GM18508 (cell line): ENCODE data around the gene CACNA2D2.

ENCODE experiments used
- ATAC-seq: cut with Tn5 transposase; IDR thresholded peaks from one replicate; pipeline ENCODE4 v1.9.1; 2021; ENCODE audit warnings: moderate number of reproducible peaks; ENCODE audit not compliant: insufficient read depth, unreplicated experiment

CACNA2D2 gene

GRCh38 chr3:50375258-50375931, 128.0 kb downstream of the CACNA2D2 start:
- ATAC-seq, result no peak

GRCh38 chr3:50374363-50375257, 128.8 kb downstream of the CACNA2D2 start:
- no peak for ATAC-seq

- no peak for ATAC-seq
Measured at GRCh38 chr3:50373146-50374051, 130.0 kb downstream of the CACNA2D2 start.

GRCh38 chr3:50372349-50372748, 131.1 kb downstream of the CACNA2D2 start:
- no peak for ATAC-seq

GRCh38 chr3:50371133-50371685, 132.2 kb downstream of the CACNA2D2 start:
- no peak for ATAC-seq

GRCh38 chr3:50370594-50370993, 132.8 kb downstream of the CACNA2D2 start:
- ATAC-seq, result no peak

- ATAC-seq, result no peak
Measured at GRCh38 chr3:50369012-50369670, 134.3 kb downstream of the CACNA2D2 start.

GRCh38 chr3:50365842-50366220, 137.6 kb downstream of the CACNA2D2 start:
- ATAC-seq, result no peak

GRCh38 chr3:50365080-50365841, 138.2 kb downstream of the CACNA2D2 start:
- ATAC-seq, result no peak

GRCh38 chr3:50364573-50365079, 138.8 kb downstream of the CACNA2D2 start:
- ATAC-seq, result no peak

GRCh38 chr3:50359760-50360110, 143.7 kb downstream of the CACNA2D2 start:
- no peak for ATAC-seq

- peak; percentile 89 for ATAC-seq
Measured at GRCh38 chr3:50358911-50359759, 144.3 kb downstream of the CACNA2D2 start, which contains the start of gene TMEM115. Gene TMEM115, minus strand, starts transcription at chr3:50359521. Its CDS starts 458 bp downstream, at chr3:50359063.

- ATAC-seq, result no peak
Measured at GRCh38 chr3:50358355-50358910, 145.0 kb downstream of the CACNA2D2 start.

- ATAC-seq, result no peak
Measured at GRCh38 chr3:50357481-50357880, 146.0 kb downstream of the CACNA2D2 start.

- ATAC-seq, result no peak
Measured at GRCh38 chr3:50356553-50356952, 146.9 kb downstream of the CACNA2D2 start.

GRCh38 chr3:50355829-50356552, 147.4 kb downstream of the CACNA2D2 start:
- ATAC-seq, result no peak

GRCh38 chr3:50354850-50355249, 148.6 kb downstream of the CACNA2D2 start:
- no peak for ATAC-seq
